Muscle of leg (tissue), 11 donors: ENCODE results near the gene SENP6. TPM values are rescaled to one million over a fixed set of nuclear protein-coding genes. Genes with fewer than 3 reads are reported as not detected.
"Not testable (repeated sequence)": the region's sequence is repeated elsewhere in the genome, so short reads cannot be mapped to it uniquely, and the experiment has no call there.

Source experiments
- DNase-seq: peaks from one replicate; pipeline ENCODE4 v3.0.0; 2013
- H3K27ac ChIP-seq: one replicate; pipeline ENCODE4 v1.5.1; 2013; ENCODE audit warnings: mild to moderate bottlenecking, low read length, control low read depth
- H3K27me3 ChIP-seq: one replicate; pipeline ENCODE4 v1.6.1; 2013; ENCODE audit warnings: low read length; ENCODE audit not compliant: control insufficient read depth, insufficient read depth
- H3K36me3 ChIP-seq: one replicate; pipeline ENCODE4 v1.6.1; 2013; ENCODE audit warnings: low read length; ENCODE audit not compliant: control insufficient read depth, insufficient read depth
- H3K4me1 ChIP-seq: one replicate; pipeline ENCODE4 v1.6.1; 2013; ENCODE audit warnings: low read length; ENCODE audit not compliant: control insufficient read depth, insufficient read depth
- H3K4me3 ChIP-seq: one replicate; pipeline ENCODE4 v1.5.1; 2013; ENCODE audit warnings: low read length, control low read depth
- H3K9me3 ChIP-seq: replicated peaks from 2 replicates; pipeline ENCODE4 v1.6.1; 2013; ENCODE audit warnings: low read depth, low read length; ENCODE audit not compliant: control insufficient read depth
- WGBS: methylation state at CpG from one replicate; pipeline ENCODE4 v1.1.5; 2013; ENCODE audit warnings: missing lambda C conversion rate; ENCODE audit not compliant: insufficient coverage; 5-methylcytosine and 5-hydroxymethylcytosine counted together
- polyA plus RNA-seq, 8 donors: library from polyadenylated mRNA; unstranded; fragments of 120-200 nt; gene quantifications; one replicate each; pipeline versions ENCODE4 v1.2.1 to v1.2.3, GENCODE V29; 2013; ENCODE audit warnings: inconsistent platforms in 1 of 8, low replicate concordance in 1 of 8; ENCODE audit not compliant: insufficient read length in 8 of 8, insufficient read depth in 1 of 8
- total RNA-seq: library from RNA; stranded (reverse); fragments of 120-200 nt; gene quantifications from one replicate; pipeline ENCODE4 v1.2.4, GENCODE V29; 2013

Gene SENP6
- total and polyA plus RNA-seq, 9 donors = 55.7 to 84.2 (median 70.1) TPM

DNA sequence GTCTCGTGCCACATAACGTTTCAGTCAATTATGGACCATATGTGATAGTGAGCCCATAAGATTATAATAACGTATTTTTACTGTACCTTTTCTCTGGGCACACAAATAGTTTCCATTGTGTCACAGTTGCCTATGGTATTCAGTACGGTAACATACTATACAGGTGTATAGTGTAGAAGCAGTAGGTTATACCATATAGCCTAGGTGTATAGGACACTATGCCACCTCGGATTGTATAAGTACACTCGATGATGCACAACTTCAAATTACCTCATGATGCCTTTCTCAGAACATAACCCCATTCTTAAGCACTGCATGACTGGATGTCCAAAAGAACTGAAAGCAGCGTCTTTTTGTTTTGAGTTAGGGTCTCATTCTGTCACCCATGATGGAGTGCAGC, 87.9 kb downstream of the SENP6 start:
- Histone ChIP-seq H3K9me3 (no peaks in the 10 kb centered on the region), H3K4me1 (no peaks in the 10 kb centered on the region), H3K27ac (no peak overlapping the region), H3K36me3 (peaks cover 25% of the 10 kb centered on the region), H3K27me3 (no peaks in the 10 kb centered on the region), H3K4me3 (no peak overlapping the region)
- no peak for DNase-seq
- no CpG with 5 or more reads among the region's 7 CpGs for WGBS

DNA sequence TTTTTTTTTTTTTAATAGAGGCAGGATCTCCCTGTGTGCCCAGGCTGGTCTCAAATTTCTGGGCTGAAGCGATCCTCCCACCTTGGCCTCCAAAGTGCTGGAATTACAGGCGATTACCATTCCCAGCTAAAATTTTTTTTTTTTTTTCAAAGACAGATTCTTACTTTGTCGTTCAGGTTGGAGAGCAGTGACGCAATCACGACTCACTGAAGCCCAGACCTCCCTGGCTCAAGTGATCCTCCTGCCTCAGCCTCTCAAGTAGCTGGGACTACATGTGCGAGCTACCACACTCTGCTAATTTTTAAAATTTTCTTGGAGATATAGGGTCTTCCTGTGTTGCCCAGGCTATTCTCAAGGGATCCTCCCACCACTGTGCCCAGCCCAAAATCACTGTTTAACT, 89.3 kb downstream of the SENP6 start:
- 89% methylated on average over 2 of the region's 6 CpGs for WGBS
- no peaks in the 10 kb centered on the region for H3K4me1 ChIP-seq
- no peak overlapping the region for H3K27ac ChIP-seq
- no peaks in the 10 kb centered on the region for H3K27me3 ChIP-seq
- no peaks in the 10 kb centered on the region for H3K9me3 ChIP-seq
- no peak for DNase-seq
- no peak overlapping the region for H3K4me3 ChIP-seq
- H3K36me3 ChIP-seq = peaks cover 25% of the 10 kb centered on the region

DNA sequence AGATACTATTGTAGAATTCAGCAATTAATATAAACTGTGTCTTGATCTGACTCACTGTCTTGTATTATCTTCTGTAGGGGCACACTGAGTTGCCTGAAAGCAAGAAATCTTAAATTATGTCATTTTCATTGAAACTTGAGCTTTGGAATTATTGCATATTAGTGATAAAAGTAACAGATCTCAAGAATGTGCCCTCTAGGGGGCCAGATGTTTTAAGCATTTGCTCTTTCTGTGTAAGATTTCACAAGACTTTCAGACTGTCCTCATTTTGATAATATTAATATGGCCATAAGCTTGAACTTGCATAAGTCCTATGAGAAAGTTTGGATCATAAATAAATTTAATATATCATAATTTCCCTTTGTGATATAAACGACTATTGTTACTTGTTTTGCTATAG, 91.9 kb downstream of the SENP6 start:
- H3K9me3 ChIP-seq = no peaks in the 10 kb centered on the region
- H3K36me3 ChIP-seq = peaks cover 30% of the 10 kb centered on the region
- no CpG with 5 or more reads among the region's 1 CpG for WGBS
- H3K4me1 ChIP-seq = no peaks in the 10 kb centered on the region
- H3K4me3 ChIP-seq = no peak overlapping the region
- no peak overlapping the region for H3K27ac ChIP-seq
- DNase-seq = no peak
- H3K27me3 ChIP-seq = no peaks in the 10 kb centered on the region

DNA sequence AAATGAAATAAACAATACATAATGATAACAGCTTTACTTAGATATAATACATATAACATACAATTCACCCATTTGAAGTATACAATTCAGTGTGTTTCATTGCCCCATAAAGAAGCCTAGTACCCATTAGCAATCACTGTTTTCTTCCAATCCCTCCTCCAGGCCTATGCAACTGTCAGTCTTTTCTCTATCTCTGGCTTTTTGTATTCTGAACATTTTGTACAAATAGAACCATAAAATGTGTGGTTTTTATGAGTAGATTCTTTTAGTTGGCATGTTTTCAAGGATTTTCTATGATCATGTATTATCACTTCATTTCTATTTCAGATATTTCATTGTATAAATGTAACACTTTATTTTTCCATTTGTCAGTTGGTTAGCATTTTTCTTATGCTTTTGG, 92.7 kb downstream of the SENP6 start:
- DNase-seq = no peak
- Histone ChIP-seq H3K4me1 (no peaks in the 10 kb centered on the region), H3K36me3 (peaks cover 28% of the 10 kb centered on the region), H3K27ac (no peak overlapping the region), H3K27me3 (no peaks in the 10 kb centered on the region), H3K4me3 (no peak overlapping the region), H3K9me3 (no peaks in the 10 kb centered on the region)

DNA sequence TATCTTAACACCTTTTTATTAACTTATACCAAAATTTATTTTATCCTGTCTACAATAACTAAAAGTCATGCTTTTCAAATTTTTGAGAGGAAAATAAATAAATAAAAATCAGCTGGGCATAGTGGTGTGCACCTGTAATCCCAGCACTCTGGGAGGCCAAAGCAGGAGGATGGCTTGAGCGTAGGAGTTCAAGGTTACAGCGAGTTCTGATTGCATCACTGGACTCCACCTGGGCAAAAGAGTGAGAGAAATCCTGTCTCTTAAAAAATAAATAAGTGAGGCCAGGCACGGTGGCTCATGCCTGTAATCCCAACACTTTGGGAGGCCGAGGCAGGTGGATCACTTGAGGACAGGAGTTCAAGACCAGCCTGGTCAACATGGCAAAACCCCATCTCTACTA, 106.7 kb downstream of the SENP6 start:
- H3K36me3 ChIP-seq = peaks cover 19% of the 10 kb centered on the region

DNA sequence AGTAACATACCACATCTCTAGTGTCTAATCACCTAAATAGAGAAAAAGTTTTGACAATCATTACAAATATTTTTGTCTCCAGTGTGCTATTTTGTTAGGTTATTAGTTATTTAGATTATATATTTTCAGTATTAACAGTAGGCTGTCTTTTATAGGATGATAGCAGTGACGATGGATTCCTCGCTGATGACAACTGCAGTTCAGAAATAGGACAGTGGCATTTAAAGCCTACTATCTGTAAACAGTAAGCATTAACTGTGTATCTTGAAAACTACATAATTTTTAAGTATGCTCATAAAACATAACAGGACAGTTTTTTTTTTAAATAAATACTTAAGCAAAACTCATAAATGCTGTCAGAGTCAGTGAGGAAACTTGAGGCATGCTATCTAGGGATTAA, 109.5 kb downstream of the SENP6 start:
- peaks cover 24% of the 10 kb centered on the region for H3K36me3 ChIP-seq
- no peaks in the 10 kb centered on the region for H3K27me3 ChIP-seq
- H3K4me3 ChIP-seq = no peak overlapping the region
- no peaks in the 10 kb centered on the region for H3K9me3 ChIP-seq
- no CpG with 5 or more reads among the region's 2 CpGs for WGBS
- DNase-seq = no peak
- H3K4me1 ChIP-seq = no peaks in the 10 kb centered on the region
- no peak overlapping the region for H3K27ac ChIP-seq

More for the DNA sequence above, 106.7 kb downstream of the SENP6 start:
- H3K27me3 ChIP-seq, DNase-seq, H3K27ac ChIP-seq, H3K9me3 ChIP-seq, H3K4me1 ChIP-seq, H3K4me3 ChIP-seq: not testable (repeated sequence)
- WGBS = 100% methylated on average over 1 of the region's 4 CpGs

DNA sequence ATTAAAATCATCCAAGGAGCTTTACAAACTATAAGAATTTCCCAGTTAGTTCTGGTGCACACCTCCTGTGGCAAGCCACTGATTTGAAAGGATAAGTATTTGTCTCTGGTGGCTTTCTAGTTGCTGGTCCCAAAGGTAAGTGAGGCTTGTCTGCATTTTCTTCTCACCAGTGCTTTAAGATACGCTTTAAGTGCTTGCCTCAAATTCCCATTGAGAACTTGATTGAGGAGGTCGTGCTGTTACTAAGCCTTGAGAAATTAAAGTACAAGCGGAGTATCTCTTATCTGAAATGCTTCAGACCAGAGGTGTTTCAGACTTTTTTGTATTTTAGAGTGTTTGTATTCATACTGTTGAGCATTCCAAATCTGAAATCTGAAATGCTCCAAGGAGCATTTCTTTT, 117.5 kb downstream of the SENP6 start:
- Histone ChIP-seq H3K4me1 (no peaks in the 10 kb centered on the region), H3K27ac (no peak overlapping the region), H3K4me3 (no peak overlapping the region), H3K9me3 (no peaks in the 10 kb centered on the region), H3K27me3 (no peaks in the 10 kb centered on the region), H3K36me3 (peaks cover 5% of the 10 kb centered on the region)
- WGBS = 93% methylated on average over 3 of the region's 3 CpGs
- DNase-seq = no peak

DNA sequence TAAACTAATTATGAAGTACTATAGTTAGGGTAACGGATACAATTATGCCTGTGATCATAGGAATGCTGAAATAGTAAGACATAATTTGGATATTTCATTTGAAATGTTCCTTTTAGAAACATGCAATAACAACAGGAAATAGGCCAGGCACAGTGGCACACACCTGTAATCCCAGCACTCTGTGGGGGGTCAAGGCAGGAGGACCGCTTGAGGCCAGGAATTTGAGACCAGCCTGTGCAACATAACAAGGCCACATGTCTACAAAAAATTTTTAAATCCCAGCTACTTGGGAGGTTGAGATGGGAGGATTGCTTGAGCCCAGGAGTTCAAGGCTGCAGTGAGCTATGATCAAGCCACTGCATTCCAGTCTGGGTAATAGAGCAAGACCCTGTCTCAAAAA, 121.7 kb downstream of the SENP6 start:
- no CpG with 5 or more reads among the region's 2 CpGs for WGBS
- no peaks in the 10 kb centered on the region for H3K9me3 ChIP-seq

DNA sequence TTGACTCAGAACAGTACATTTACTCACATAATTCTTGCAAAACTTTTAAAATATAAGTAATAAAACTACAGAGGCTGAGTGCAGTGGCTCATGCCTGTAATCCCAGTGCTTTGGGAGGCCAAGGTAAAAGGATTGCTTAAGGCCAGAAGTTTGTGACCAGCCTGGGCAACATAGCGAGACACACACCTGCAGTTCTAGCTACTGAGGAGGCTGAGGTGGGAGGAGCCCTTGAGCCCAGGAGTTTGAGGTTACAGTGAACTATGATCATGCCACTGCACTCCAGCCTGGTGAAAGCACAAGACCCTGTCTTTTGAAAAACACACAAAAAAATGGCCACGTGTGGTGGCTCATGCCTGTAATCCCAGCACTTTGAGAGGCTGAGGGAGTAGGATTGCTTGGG, 125.5 kb downstream of the SENP6 start:
- no peak overlapping the region for H3K4me3 ChIP-seq
- H3K9me3 ChIP-seq = no peaks in the 10 kb centered on the region
- no peaks in the 10 kb centered on the region for H3K4me1 ChIP-seq
- DNase-seq = no peak
- no peak overlapping the region for H3K27ac ChIP-seq
- H3K36me3 ChIP-seq = no peaks in the 10 kb centered on the region
- WGBS = 100% methylated on average over 1 of the region's 2 CpGs
- peaks cover 2% of the 10 kb centered on the region for H3K27me3 ChIP-seq

More for the DNA sequence above, 121.7 kb downstream of the SENP6 start:
- Histone ChIP-seq H3K4me3 (no peak overlapping the region), H3K27ac (no peak overlapping the region), H3K36me3 (no peaks in the 10 kb centered on the region), H3K27me3 (no peaks in the 10 kb centered on the region), H3K4me1 (no peaks in the 10 kb centered on the region)
- no peak for DNase-seq

DNA sequence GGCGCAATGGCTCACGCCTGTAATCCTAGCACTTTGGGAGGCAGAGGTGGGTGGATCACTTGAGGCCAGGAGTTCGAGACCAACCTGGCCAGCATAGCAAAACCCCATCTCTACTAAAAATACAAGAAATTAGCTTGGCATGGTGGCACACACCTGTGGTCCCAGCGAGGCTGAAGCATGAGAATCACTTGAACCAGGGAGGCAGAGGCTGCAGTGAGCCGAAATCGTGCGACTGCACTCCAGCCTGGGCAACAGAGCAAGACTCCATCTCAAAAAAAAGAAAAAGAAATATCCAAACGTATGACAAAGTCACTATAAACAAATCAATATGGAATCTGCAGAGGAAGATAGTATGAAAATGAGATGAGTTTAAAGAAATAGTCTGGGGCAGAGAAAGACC, 129.3 kb downstream of the SENP6 start:
- not testable (repeated sequence) for DNase-seq, H3K27me3 ChIP-seq, H3K4me1 ChIP-seq, H3K9me3 ChIP-seq, H3K36me3 ChIP-seq, H3K27ac ChIP-seq, H3K4me3 ChIP-seq
- WGBS = no CpG with 5 or more reads among the region's 8 CpGs

DNA sequence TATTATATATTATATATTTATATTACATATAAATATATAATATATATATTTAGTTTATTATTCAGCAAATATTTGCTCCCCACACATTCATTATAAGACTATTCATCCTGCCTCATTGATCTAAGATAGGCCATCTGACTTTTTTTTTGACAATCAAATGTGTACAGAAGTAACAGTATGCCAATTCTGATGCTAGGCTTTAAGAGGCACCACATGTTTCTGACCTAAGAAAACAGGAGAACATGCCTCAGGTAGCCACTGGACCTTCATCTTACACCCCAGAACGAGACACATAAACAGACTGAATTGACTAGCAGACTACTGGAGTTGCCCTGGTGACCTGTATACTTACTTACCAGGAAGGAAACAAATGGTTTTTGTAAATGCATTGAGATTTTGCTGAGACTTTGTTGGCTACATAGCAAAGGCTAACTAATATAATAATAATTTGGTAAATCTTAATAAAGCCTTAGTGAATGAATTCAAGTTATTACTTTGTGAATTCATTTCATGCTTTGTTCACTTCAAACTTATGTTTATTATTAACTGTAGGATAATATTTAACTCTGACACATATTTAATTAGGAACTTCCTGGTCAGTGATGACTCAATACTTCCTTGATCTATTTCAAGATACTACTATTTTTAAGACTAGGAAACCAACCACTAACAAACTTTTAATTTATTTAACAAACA, 134.0 kb downstream of the SENP6 start:
- peaks cover 2% of the 10 kb centered on the region for H3K27me3 ChIP-seq
- no peaks in the 10 kb centered on the region for H3K9me3 ChIP-seq
- H3K4me3 ChIP-seq = no peak overlapping the region
- H3K27ac ChIP-seq = no peak overlapping the region
- WGBS = no CpG with 5 or more reads among the region's 1 CpG
- H3K36me3 ChIP-seq = no peaks in the 10 kb centered on the region
- no peaks in the 10 kb centered on the region for H3K4me1 ChIP-seq
- DNase-seq = peak; percentile 20
